HG03060 (cell line): ENCODE results near the gene MARCHF3.

Experiments
- ATAC-seq: cut with Tn5 transposase; IDR thresholded peaks from one replicate; pipeline ENCODE4 v1.9.1; 2021; ENCODE audit warnings: low read depth, moderate number of reproducible peaks; ENCODE audit not compliant: unreplicated experiment

Gene MARCHF3

DNA sequence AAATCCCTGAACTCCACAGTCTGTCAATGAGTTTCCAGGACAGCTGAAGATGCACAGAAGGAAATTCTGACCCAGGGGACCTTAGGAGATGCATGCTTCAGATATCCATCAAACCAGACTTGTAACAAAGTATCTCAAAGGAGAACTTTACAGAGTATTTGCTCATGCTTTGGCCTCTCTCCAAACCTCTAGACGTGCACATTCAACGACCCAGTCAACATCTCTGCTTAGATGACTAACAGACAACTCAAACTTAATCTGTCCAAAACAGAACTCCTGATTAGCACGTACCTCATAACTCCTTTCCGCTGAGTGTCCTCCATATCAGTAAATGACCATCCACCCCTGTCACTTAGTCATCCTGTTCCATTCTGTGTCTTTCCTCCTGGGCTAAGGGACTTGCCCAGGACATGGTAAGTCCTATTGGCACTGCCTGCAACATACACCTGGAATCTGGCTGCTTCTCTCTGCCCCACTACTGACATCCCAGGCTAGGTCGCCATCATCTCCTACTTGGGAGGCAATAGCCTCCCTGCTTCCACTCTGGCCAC is 146.0 kb downstream of the MARCHF3 start:
- ATAC-seq: no peak

DNA sequence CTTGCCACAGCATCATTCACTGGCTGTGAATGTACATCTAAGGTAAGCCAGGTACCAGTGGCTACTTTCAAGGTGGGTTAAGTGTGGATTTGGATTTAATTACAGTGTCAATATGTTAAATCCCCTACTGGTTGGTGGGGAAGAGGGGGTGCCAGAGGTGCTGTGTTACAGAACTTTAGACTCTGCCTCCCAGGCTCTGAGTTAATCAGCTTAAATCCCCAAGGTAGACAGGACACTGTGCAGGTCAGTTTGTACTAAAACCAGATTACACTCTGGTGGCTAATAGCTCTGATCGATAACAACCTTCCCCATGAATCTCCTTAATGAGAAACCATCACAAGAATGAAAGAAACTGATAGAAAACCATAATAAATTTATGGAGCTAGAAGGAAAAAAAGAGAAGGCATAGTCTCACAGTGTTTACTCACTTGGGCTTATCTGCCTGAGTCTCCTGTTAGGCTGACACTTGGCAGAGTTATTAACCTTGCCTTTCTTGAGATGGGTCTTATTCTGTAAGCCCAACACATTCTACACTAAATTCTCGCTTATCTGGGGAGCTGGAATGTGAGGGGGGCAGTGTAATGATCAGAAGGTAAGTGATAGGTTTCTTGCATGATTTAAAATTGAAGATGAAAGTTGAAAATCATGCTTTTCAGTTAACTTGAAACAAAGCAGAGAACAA is 146.7 kb downstream of the MARCHF3 start:
- ATAC-seq: no peak

DNA sequence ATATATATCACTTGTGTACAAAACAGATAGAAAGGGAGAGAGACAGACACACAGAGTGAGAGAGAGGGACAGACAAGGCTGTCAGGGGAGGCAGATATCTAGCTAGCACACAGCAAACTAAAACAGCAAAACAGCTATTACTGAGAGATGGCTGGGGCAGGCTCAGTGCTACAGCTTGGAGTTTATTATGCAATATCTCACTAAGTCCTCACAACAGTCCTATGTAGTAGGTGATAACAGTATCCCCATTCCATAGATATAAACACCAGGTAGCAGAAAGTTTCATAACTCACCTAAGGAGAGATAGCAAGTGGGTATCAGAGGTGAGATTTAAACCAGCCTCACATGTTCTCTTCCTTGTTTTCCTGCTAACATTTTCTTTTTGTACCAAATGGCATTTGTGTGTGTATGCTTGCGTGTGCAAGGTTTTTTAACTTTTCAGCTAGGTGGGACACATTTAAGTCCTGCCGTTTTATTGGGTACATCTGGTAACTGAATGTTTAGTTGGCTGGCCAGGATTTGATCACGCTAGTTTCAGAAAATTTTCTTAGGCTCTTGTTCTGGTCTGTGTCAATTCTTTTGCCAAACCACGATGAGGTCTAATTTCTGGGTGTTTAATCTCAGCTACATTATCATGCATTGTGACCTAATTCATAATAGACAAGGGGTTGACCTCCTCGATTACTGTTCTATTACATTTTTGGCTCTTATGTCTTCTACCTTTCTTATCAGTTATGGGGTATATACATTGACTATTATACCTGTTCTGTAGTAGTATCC is 148.3 kb downstream of the MARCHF3 start:
- ATAC-seq: no peak

DNA sequence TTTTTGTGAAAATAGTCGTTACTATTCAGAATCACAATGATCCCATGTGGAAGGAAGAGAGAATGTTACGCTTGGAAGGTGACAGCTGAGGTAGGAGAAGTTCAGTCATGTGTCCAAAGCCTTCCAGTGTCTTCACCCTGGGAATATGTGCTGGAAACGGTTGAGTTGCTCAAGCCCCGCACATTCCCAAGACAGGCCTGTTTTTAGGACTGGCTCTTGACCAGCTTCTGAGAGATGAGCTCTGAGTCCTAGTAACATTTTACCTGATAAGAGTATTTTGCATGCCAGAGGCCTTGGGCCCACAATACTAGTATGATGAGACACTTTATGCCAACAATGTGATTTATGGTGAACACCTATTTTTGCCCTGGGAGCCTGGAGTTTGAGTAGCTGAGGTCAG is 151.7 kb downstream of the MARCHF3 start:
- ATAC-seq: no peak

DNA sequence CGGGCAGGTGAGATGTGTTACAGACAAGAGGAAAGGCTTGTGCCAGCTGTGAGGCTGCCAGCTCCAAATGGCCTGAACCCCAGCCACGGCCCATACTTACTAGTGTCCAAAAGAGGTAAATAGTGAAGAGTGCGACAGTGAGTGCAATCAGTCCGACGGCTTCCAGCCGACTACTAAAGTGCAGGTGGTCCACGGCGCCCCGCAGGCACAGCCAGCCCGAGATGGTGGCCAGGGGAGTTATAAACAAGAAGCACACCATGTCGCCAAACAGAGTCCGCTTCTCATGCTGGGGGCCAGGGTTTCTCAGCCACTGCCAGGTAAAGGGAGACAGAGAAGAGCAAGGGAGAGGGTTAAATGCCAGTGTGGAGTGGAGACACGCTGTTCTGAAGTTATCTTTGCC is 152.3 kb downstream of the MARCHF3 start:
- ATAC-seq: no peak

DNA sequence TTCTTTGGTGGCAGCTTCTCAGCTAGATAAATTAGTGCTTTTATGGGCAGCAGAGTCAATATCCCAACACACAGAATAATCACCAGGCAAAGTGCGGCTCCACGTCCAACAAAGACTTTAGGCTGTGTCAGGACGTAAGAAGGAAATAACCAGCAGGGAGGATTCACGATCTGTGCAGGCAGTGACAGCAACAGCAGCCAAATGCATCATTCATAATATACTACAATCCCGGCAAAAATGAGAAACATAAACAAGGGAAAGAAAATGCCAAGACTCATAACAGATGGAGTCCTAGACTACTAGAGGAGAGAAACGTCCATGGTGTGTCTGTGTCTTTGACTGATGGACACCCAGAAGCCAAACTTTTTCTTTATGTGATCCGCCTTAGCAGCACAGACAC is 152.8 kb downstream of the MARCHF3 start:
- no peak for ATAC-seq

DNA sequence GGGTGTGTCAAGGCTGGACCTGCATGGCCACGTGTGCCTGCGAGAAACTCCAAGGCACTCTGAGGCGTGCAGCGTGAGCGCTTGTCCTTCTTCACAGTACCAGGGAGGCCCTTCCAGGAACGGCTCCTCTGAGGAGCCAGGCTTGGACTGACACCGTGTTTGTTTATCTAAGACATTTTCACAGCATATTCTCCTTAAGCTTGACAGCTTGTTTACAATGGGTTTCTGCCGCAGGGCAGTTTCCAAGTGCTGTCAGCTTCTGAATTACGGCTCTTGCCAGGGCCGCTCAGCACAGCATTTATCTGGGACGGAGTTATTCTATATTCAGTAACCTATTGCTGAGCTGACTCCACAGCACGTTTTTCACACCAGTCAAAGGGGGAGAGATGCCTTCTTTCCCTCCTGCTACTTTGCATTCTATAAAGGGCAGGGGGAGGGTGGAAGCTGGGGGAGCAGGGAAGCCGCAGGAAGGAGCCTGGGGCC is 155.0 kb downstream of the MARCHF3 start:
- ATAC-seq: no peak

DNA sequence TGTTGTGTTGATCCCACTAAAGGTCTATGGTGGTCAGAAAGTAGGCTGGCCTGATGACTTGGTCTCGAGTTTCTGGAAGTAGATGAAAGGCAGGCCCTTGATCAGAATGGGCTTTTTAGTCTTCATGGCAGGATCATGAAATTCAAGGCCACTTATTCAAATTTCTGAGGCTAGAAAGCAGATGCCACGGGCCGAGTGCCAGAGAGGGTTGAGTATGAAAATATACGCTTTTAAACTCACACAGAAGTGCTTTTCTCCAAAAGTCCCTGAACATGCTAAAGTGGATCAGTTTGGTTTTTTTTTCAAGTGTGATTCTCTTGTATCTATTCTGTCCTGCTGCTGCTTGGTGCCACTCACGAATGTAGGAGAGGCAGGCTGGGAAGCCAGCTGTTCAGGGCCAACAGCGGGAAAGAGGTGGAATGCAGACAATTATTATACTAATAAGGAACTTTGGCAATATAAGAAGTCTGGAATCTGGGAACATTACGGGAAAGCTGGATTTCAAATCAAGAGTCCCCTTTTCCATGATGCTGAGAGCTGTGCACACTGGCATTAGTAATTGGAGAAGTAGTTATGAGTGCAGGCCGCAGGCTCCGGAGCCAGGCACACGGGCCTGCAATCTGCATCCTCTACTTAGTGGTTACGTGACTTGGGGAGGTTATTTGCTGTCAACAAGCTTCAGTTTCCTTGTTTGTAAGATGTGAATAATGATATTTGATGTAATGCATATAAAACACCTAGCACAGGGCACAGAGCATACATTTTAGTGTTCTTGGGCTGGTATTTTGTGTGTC is 157.6 kb downstream of the MARCHF3 start:
- no peak for ATAC-seq

DNA sequence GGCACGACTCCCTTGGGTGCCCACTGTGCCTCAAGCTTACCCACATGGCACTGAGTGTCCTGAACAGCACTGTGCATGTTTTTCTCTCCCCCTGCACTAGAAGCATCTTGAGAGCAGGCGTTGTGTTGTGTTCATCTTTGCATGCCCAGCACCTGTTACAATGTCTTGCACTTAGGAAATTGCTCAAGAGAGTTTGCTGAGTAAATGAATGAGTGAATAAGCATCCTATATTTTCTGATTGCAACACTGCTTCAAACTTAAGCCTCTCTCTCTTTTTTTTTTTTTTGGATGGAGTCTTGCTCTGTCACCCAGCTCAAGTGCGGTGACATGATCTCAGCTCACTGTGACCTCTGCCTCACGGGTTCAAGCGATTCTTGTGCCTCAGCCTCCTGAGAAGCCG is 158.9 kb downstream of the MARCHF3 start:
- no peak for ATAC-seq

DNA sequence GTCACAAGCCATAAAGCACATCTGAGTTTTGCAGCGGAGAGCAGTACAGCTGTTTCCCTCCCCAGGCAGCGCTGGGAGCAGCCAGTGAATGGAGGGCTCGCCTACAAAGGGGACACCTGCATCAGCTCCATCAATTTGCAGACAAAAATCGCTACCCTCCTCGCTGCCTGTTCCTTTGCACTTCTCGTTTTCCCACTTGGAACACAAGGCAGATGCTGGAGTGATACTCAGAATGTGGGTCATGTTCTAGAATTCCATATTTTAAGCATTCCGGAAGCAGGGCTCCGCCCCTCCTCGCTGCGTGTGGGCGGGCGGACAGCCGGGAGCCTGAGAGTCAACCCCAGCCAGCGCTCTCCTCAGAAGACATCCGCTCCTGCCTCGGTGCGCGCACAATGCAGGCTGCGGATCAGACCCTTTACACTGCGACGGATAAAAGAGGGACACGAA is 161.3 kb downstream of the MARCHF3 start:
- no peak for ATAC-seq

DNA sequence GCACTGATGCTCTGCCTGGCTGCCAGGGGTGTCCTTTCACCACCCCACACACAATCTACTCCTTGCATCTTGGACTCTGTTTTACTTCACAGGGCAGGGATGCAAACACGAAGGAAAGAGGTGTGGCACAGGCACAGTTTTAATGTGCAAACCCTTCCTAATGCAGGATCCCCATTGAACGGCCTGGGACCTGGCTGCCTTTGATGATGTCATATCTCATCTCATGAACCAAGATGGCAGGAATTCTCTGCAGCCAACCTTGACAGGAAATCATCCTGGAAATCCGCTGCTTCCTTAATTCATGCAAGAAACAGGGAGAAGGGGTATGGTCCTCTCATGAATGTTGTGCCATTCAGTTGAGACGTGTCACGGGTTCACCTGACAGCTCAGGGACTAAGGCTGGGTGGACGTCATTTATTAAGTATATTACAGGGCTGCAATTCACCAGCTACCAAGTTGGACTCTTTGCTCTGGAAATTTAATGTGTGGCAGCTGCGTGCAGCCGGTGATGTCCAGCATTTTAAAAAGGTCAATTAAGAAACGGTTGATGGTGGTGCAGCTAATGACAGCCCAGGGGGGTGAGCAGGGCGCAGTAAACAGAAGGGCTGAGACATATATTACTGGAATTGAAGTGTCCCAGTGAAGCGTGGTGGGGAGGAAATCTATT is 161.9 kb downstream of the MARCHF3 start:
- no peak for ATAC-seq

DNA sequence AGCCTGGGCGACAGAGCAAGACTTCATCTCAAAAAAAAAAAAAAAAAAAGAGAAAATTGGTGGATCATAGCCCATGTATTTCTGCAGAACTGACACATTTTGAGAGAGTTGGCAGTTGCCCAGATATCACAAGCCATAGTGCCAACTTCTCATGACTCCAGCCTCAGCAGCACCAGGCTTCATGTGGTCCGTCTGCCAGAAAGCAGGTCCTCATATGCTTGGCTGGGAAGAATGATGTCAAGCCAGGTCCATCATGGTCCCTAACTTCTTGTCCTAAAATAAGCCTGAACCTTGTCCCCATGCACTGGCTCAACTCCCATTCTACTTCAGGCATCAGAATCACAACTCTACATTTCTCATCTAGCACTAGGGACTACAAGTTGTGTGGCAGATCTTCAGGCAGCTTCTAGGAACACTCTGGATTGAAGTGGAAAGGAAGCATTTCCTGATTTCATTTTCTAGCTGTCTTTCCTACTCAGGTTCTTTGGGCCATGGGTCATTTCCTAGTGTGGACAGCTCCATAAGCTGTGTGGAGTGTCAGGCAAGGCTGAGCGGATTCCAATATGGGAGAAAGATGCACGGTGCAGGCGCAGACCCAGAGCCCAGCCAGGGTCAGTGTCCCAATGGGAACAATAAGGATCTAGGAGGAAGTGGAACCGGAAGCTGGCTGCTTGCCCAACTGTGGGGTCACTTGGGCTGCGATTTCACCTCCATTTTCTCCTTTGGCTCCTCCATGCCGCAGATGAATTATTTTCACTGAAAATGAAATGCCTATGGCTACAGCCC is 163.3 kb downstream of the MARCHF3 start:
- ATAC-seq: no peak

DNA sequence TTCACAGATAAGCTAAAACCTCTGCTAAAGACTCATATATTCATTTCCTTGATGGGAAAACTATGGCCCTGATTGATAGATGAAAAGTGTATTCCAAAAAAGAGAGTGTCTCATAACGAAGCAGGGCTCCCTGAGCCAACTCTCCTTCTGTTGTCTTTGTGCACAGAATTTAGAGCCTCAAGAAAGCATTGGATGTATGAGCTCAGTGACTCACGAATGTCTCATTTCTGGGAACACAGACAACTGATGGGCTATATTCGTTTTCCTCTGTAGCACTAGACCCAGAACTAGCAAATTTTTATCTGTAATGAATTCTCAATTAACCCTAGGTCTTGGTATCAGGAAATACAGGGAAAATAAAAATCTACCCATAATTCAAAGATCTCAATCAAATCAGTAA is 165.1 kb downstream of the MARCHF3 start:
- ATAC-seq: no peak

DNA sequence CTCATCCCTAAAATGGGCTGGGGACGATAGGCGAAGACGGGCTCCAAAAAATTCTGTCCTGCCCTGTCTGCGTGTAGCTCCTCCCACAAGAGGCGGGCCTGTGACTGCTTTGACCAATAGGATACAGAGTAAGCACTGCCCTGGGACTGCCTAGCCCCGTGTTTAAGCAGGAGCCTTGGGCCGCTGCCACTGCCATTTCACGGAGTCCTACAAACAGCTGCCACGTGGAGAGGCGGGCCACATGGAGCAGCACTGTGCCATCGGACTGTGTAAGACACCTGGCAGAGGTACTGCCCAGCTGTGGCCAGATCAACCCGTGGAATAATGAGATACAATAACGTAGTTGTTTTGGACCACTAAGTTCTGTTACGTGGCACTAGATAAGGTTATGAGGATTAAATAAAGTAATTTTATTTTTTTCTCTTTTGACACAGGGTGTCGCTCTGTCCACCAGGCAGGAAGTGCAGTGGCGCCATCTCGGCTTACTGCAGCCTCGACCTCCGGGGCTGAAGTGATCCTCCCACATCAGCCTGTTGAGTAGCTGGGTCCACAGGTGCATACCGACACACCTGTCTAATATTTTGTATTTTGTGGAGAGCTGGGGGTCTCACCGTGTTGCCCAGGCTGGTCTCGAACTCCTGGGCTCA is 166.2 kb downstream of the MARCHF3 start:
- ATAC-seq: no peak

DNA sequence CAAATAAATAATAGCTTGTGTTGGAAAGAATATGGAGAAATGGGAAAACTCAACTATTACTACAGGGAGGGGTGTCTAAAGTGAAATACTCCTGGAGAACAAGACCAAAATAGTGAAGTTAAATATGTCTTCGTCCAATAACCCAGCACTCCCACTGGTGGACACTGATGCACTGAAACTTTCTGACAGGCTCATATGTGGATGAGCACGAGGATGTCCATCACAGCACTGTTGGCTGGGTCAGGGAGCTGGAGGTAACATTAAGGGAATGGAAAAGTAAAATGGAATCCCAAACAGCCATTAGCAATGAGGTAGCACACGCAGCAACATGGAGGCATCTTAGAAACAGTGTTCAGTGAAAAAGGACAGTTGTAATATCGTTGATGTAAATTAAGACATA is 167.0 kb downstream of the MARCHF3 start:
- ATAC-seq: no peak

DNA sequence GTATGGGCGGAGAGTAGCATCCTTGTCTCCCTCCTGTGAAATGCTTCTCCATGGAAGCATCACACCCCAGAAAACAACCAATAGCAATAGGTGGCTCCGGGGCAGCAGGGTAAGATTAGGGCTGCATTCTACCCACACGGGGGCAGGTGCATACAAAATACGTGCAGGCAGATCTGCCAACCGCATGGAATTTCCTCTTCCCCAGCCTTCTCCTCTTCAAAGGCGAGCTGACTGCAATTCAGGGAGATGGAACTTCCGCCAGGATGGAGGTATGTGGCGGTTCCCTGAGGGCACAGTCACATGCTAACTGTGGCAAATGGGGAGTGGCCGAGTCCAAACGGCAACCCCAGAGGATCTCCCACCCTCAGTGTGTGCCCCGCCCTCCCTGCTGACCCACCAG is 171.9 kb downstream of the MARCHF3 start:
- no peak for ATAC-seq

DNA sequence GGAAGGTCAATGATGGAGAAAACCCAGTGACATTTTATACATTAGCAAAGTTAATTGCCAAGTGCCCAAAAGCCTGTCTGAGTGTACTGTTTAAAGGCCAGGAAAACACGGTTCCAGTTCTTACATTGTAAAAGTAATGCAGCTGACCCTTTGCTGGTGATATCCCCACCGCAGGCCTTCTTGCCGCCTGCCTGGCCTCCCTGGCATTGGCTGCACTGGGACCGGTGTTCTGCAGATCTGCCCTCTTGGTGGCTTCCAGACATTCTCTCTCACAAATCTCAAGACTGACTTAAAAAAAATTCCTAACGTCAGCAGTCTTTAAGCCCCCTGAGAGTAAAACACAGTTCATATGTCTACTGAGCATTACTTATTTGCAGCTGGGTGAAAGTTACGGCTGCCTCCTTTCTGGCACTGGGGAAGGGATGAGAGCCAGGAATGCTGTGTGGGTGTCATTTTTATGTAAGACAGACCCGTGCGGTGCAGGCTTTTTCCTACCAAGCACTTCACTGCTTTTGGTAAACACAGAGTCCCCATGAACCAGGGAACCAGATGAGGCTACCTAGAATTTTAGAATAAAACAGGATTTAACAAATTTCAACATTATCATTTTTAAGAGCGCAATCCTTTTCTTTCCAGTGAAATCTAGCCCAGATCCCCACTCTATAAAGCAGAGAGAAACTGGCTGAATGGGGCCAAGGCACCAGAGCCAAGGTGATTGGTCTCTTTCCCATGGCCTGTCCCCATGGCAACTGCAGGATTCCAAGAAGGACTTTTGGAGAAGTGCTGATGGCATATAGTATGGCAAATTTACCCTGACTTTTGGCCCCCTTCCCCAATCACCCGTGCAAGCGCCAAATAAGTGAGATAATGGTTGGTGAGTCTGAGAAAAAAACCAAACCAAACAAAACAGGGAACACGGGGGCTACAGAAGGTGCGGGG is 172.6 kb downstream of the MARCHF3 start:
- no peak for ATAC-seq

DNA sequence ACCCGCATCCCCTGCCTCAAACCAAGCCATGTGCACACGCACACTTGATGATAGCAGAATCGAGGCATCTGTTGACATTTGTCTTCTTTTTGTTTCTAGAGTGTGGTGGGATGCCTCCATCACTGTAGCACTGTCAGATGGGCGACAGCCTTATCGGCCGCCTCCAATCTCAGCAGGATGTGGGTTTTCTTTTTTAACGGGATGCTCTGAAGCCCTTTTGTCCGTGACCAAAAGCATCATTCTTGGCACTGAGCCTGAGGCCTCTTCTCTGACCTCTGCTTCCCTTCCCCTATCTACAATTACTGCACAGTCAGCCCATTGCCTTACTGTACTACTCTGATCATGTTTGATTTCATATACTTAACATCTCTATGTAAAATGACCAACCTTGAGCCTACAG is 175.1 kb downstream of the MARCHF3 start:
- no peak for ATAC-seq
